SKM-1 treated with dmso at 0.1 percent for 144 hours (cell line): ENCODE measurements around the gene GLYAT.
"Not testable (repeated sequence)": the region's sequence is repeated elsewhere in the genome, so short reads cannot be mapped to it uniquely, and the experiment has no call there.

Source experiments
- DNase-seq: peaks from one replicate; lab custom pipeline; 2025; ENCODE audit not compliant: unreplicated experiment; lab: John Stamatoyannopoulos, UW

GLYAT gene

GRCh38 chr11:58742981-58743880 lies 11.5 kb upstream of the GLYAT start:
- no peak for DNase-seq

- DNase-seq = no peak
Measured at GRCh38 chr11:58742140-58742539, 10.4 kb upstream of the GLYAT start.

- no peak for DNase-seq
Measured at GRCh38 chr11:58741127-58741526, 9.4 kb upstream of the GLYAT start.

GRCh38 chr11:58740447-58740846 lies 8.7 kb upstream of the GLYAT start:
- no peak for DNase-seq

DNA sequence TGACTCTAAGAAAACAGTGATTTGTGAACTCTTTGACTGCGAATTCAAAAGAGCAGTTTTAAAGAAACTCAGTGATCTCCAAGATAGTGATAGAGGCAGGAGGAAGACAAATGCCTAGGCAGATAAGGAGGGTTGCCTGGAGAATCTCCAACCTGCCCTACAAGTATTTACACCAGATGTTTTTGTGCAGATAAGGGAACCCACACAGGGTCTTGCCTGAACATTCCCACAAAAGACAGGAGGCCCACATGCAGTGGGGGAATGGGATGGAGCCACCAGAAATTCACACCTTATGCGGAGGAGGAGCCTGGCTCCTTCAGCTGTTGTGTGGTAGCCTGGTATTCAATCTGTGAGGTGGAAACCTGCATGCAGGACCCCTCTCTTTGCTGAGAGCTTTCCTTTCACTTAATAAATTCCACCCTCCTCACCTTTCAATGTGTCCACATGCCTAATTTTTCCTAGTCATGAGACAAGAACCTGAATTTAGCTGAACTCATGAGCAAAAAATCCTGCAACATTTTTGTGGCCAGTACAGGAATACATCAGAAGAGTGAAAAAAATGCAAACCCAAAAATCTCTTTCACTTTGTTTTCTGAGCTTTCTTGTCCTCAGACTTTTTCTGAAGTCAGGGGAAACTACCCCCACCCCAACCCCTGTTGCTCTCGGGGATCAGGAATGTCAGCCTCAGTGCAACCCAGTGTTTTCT lies 8.1 kb upstream of the GLYAT start:
- DNase-seq = no peak

DNA sequence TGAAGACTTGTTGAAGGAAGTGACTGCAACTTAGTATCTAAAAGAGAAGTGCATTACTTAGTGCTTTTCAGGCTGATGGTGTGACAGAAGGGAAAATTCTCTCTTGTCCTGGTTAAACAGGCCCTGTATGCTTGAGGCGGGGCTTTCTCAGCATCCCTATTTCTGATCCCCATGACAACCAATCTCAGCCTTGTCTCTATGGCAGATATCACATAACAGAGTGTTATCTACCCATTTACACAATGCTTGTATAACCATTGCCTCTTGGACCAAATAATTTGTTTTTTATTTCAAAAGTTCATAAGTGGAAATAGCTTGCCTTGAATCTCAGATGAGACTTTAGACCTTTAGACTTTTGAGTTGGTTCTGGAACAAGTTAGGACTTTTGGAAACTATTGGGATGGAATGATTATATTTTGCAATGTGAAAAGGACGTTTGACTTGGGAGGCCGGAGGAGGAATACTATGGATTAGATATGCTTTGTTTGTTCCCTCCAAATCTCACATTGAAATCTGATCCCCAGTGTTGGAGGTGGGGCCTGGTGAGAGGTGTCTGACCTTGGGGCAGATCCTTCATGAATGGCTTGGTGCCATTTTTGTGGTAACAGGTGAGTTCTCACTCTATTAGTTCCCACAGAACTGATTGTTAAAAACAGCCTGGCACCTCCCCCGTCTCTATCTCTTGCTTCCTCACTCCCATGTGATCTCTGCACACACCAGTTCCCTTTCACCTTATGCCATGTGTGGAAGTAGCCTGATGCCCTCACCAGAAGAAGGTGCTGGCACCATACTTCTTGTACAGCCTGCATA lies 3.1 kb upstream of the GLYAT start:
- DNase-seq = no peak

GRCh38 chr11:58730507-58731089 lies 1.1 kb downstream of the GLYAT start:
- no peak for DNase-seq

DNA sequence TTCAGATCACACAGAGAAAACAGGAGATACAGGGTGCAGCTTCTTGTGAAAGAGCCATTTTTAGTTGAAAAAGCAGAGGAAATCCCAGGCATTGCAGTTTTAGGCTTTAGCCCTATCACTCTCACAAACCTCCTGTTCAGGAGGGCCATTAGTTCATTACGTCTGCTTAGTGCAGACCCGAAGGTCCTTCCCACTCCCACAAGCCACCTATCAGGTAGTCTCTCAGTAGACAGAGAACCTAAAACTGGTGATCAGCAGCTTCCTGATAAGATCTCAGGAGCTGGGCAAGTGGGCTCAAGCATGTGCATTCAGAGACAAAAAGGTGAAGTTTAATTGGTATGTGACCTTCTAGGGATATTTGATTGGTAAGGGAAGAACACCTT lies 4.3 kb downstream of the GLYAT start:
- DNase-seq = no peak

DNA sequence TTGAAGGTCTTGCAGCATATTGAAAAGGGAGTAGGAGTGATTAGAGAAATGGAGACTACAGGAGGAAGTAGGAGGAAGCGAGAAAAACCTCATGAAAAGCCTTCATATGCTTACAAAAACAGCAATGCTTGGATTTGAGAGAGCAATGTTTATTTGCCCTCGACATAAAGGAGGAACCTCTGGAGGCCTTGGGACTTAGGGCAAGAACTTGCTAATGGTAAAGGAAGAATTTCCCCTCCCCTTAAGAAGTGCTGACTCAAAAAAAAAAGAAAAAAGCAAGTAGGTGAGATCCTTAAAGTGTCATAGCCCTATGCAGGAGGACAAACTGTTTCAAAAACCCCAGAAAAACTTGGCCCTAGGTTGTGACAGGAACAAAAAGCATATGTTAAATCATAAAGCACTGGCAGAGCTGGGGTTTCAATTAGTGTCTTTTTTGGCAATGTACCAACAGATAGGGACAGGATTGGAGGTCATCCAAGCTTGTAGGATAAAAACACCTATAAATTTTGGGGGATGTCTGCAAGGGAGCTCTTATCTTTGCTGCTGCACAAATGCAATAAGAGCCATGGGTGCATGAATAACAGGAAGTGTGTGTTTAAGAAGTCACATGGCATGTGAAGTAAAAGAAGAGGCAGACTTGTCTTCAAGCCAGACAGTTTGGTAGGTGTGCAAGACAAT lies 4.9 kb downstream of the GLYAT start:
- DNase-seq = no peak

GRCh38 chr11:58719406-58720117 lies 12.2 kb downstream of the GLYAT start:
- no peak for DNase-seq

DNA sequence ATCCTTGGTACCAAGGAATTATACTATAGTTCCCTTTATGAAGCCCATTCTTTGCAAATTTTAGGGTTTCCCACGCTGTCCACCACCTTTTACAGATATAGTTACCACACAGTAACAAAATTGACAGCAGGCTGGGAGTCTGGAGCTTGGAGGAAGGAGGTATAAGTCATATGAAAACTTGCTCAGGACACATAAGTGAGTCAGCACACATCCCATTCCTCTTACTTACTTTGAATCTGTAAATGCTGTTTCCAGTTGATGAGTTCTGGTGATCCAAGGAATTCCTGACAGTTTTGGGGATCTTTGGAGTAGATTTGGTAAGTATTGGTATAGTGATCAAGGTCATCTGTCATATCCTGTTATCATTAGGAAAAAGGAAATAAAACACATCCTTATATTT lies 19.2 kb downstream of the GLYAT start:
- no peak for DNase-seq

GRCh38 chr11:58711832-58712231 lies 19.9 kb downstream of the GLYAT start:
- DNase-seq = no peak

DNA sequence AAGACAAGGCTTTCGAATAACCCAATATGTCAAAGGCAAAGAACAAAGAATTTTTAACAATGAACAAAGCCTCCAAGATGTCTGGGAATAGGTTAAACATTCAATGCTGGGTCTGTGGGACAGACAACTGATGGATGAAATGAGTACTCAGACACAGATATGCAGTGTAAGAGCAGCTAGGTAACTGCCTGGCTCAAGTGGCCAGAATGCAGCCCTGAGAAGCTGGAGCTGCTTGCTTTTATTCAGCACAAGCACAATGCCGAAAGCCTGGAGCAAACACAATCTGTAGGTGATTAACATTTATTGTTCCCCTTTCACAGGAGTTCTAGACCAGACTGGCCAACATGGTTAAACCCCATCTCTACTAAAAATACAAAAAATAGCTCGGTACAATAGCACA lies 24.0 kb downstream of the GLYAT start:
- DNase-seq = no peak

DNA sequence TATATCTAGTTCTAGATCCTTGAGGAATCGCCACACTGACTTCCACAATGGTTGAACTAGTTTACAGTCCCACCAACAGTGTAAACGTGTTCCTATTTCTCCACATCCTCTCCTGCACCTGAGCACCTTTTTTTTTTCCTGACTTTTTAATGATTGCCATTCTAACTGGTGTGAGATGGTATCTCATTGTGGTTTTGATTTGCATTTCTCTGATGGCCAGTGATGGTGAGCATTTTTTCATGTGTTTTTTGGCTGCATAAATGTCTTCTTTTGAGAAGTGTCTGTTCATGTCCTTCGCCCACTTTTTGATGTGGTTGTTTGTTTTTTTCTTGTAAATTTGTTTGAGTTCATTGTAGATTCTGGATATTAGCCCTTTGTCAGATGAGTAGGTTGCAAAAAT lies 34.9 kb downstream of the GLYAT start:
- not testable (repeated sequence) for DNase-seq

- no peak for DNase-seq
Measured at GRCh38 chr11:58693026-58693425, 38.7 kb downstream of the GLYAT start.

- DNase-seq = no peak
Measured at GRCh38 chr11:58691675-58692074, 40.1 kb downstream of the GLYAT start.

DNA sequence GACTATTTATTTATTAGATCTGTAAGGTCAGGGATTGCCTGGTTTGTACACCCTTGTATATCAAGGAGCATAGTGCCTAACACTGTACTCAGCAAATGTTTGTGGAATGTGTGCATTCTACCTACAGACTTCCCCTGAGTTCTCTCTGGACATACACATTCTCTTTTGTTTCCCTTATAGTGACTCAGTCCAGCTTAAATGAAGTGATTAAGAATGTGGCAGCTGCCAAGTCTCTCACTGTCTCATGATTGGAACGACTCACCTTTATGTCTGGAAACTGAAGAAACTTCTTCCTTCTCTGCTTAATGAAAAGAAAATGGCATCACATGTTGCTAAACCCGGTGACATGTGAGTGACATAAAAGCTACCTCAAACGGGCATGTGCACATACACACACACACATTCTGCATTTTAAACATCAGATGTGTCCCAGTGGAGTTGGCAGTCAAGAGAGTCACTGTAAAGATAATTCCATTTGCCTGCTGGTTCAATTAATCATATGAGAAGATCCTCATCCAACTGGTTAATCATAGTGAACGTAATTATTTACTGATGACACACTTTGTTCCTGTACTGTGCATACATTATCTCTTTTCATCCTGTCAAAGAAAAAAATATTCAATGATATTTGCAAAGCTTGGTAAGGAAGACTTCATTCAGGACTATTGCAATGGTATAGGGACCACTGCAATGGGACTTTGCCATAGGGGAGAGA lies 42.8 kb downstream of the GLYAT start:
- no peak for DNase-seq

DNA sequence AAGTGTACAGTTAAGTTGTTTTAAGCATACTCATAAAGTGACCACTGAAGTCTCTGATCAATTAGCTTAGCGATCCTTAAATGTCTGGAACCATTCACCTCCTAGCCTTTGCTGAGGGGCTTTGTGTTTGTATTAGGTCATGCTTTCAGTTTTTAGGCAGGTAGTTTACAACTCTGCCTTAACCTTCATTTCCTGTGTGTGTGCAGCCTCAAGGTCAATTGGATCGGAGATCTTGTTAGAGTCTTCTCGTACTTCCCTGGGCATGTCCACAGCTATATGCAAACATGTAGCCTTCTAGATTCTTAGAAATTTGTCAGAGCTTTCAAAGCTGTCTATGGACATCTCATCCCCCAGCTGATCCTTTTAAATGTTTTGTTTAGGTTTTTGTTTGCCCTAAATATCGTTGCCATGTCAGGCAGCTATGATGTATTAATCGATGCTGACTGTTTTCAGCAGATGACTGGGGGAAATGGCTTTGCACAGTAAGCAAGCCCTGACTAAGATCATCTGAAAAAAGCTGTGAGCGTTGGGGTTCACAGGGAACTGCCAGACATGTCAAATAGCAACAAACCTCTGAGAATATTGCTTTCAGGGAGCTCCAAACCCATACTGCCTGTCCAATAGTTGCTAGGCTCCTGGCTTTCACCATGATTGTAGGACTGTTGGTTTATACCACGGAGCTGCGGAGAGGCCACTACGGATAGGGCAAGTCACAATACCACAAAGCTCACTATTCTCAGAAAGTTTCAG lies 45.6 kb downstream of the GLYAT start:
- no peak for DNase-seq

- not testable (repeated sequence) for DNase-seq
Measured at GRCh38 chr11:58682660-58683059, 49.1 kb downstream of the GLYAT start.
